C4-2B (cell line): ENCODE data around the gene SHMT2.

Experiments
- H3K27ac ChIP-seq: fragments of 450-650 bp; 2 replicates; pipeline ENCODE4 v1.5.1; 2017
- CTCF ChIP-seq: fragments of 450-650 bp; conservative IDR thresholded peaks from 2 replicates; pipeline ENCODE4 v1.5.1; 2017; ENCODE audit warnings: mild to moderate bottlenecking
- ZFX ChIP-seq: fragments of 450-650 bp; IDR thresholded peaks from 2 replicates; pipeline ENCODE4 v1.6.1; 2017

SHMT2 gene

GRCh38 chr12:57198329-57198728, 31.2 kb upstream of the SHMT2 start:
- H3K27ac ChIP-seq, result no peak overlapping the region
- TF ChIP-seq CTCF, result no peak

- TF ChIP-seq ZFX (no peak), CTCF (no peak)
- no peak overlapping the region for H3K27ac ChIP-seq
These were observed 30.3 kb upstream of the SHMT2 start for GRCh38 chr12:57199191-57199590.

- no peak overlapping the region for H3K27ac ChIP-seq
- TF ChIP-seq CTCF, result no peak
- TF ChIP-seq ZFX, result no peak
These were observed 29.0 kb upstream of the SHMT2 start for GRCh38 chr12:57200497-57200896.

GRCh38 chr12:57201219-57201618, 28.3 kb upstream of the SHMT2 start:
- H3K27ac ChIP-seq, result no peak overlapping the region
- no peak for TF ChIP-seq ZFX
- TF ChIP-seq CTCF, result no peak

GRCh38 chr12:57201631-57202030, 27.9 kb upstream of the SHMT2 start:
- TF ChIP-seq ZFX (no peak), CTCF (no peak)
- H3K27ac ChIP-seq, result no peak overlapping the region

GRCh38 chr12:57202321-57202720, 27.2 kb upstream of the SHMT2 start:
- no peak overlapping the region for H3K27ac ChIP-seq
- TF ChIP-seq ZFX (no peak), CTCF (no peak)

GRCh38 chr12:57203201-57203600, 26.3 kb upstream of the SHMT2 start:
- H3K27ac ChIP-seq, result no peak overlapping the region
- TF ChIP-seq CTCF, result no peak
- TF ChIP-seq ZFX, result no peak
